Spleen (tissue), 11 donors: Measurements from ENCODE around the gene TCEA3. TPM values are rescaled to one million over a fixed set of nuclear protein-coding genes. Genes with fewer than 3 reads are reported as not detected.

ENCODE experiments used
- DNase-seq: peaks from one replicate; pipeline ENCODE4 v3.0.0-alpha.2; 2020
- H3K27ac ChIP-seq, 8 donors: fragments of 200-600 bp; sonication (generic) in 7 of 8; 1 replicate in 4 of 8; 2 replicates in 4 of 8; pipeline versions ENCODE4 v1.5.0 to v1.8.0; 2016 to 2021; ENCODE audit warnings: inconsistent platforms in 4 of 8, mild to moderate bottlenecking in 4 of 8, moderate library complexity in 1 of 8
- H3K27me3 ChIP-seq, 7 donors: fragments of 200-600 bp; sonication (generic) in 6 of 7; replicated peaks in 1 of 7; 1 replicate in 4 of 7; 2 replicates in 3 of 7; pipeline versions ENCODE4 v1.5.0 to v1.8.0; 2016 to 2021; ENCODE audit warnings: inconsistent platforms in 3 of 7, mild to moderate bottlenecking in 1 of 7
- H3K36me3 ChIP-seq, 6 donors: fragments of 200-600 bp; sonication (generic) in 5 of 6; 1 replicate in 4 of 6; 2 replicates in 2 of 6; pipeline versions ENCODE4 v1.5.0 to v1.8.0; 2016 to 2021; ENCODE audit warnings: inconsistent platforms in 2 of 6
- H3K4me1 ChIP-seq, 6 donors: fragments of 200-600 bp; sonication (generic) in 5 of 6; 1 replicate in 3 of 6; 2 replicates in 3 of 6; pipeline versions ENCODE4 v1.5.0 to v1.8.0; 2016 to 2021; ENCODE audit warnings: inconsistent platforms in 3 of 6
- H3K4me3 ChIP-seq, 8 donors: fragments of 200-600 bp; sonication (generic) in 7 of 8; 1 replicate in 4 of 8; 2 replicates in 4 of 8; pipeline versions ENCODE4 v1.5.0 to v1.8.0; 2016 to 2021; ENCODE audit warnings: inconsistent platforms in 4 of 8, mild to moderate bottlenecking in 4 of 8, moderate library complexity in 2 of 8
- H3K9me3 ChIP-seq, 8 donors: fragments of 200-600 bp; sonication (generic) in 7 of 8; 1 replicate in 4 of 8; 2 replicates in 4 of 8; pipeline versions ENCODE4 v1.5.0 to v1.8.0; 2016 to 2021; ENCODE audit warnings: inconsistent platforms in 4 of 8
- CTCF ChIP-seq, 11 experiments: fragments of 200-600 bp in 7 of 11; fragments of 450-650 bp in 4 of 11; sonication (generic) in 4 of 11; IDR thresholded peaks in 8 of 11; conservative IDR thresholded peaks in 3 of 11; 1 replicate in 7 of 11; 2 replicates in 4 of 11; pipeline versions ENCODE4 v1.4.0 to v1.8.0; 2016 to 2021; ENCODE audit warnings: antibody characterized with exemption in 11 of 11, inconsistent platforms in 4 of 11, mild to moderate bottlenecking in 1 of 11
- POLR2A ChIP-seq, 3 donors: fragments of 450-650 bp; IDR thresholded peaks; one replicate each; pipeline ENCODE4 v1.5.1; 2017; ENCODE audit warnings: antibody characterized with exemption in 3 of 3, mild to moderate bottlenecking in 1 of 3
- POLR2AphosphoS5 ChIP-seq, 3 donors: sonication (generic); formaldehyde crosslinking; IDR thresholded peaks; one replicate each; pipeline ENCODE4 v1.5.1; 2017; ENCODE audit warnings: antibody characterized with exemption in 3 of 3
- WGBS, 5 donors: extraction: QIAGEN DNeasy Blood & Tissue Kit in 3 of 5; methylation state at CpG; one replicate each; pipeline versions ENCODE4 v1.1.5 to v1.1.7; 2013 to 2018; 5-methylcytosine and 5-hydroxymethylcytosine counted together
- intact Hi-C: fragments of 100-400 bp; cut with DNase I; formaldehyde crosslinking; loops from one replicate; pipeline ENCODE4 v1.15.0; 2023; ENCODE audit warnings: low total_unique reads
- polyA plus RNA-seq, 3 donors: library from polyadenylated mRNA; stranded (reverse); fragments of 200-250 nt; gene quantifications; one replicate each; pipeline ENCODE4 v1.2.1, GENCODE V29; 2013
- total RNA-seq, 7 donors: library from RNA; depleted of rRNA in 3 of 7; stranded (reverse); fragments of >200 nt in 3 of 7; fragmentation: NEBNext Ultra II Directional in 4 of 7; extraction: Animal tissue kit (Norgen Biotek cat#: 25700) in 4 of 7; gene quantifications; one replicate each; pipeline versions ENCODE4 v1.1.0 to v1.2.1, GENCODE V29; 2016 to 2021
- donor health status: healthy with polysubstance abuse.
- donor health status: DM: no; HTN: no; CAD: no; lungs with moderate emphysema.
- donor health status: DM: no; HTN: no; CAD: no.
- donor health status: Bipolar disorder and iron deficiency.
- donor health status: healthy.
- donor health status: DM: no; HTN: no; CAD: no.
- donor health status: DM: yes; HTN: yes; CAD: no.

TCEA3 gene
- total and polyA plus RNA-seq, 10 donors, result 4.6 to 19.6 (median 10.5) TPM

- no peak overlapping the region for H3K27ac ChIP-seq
- H3K4me1 ChIP-seq, result peaks cover 11 to 54% (median 37%) of the 10 kb centered on the region in 6 donors
- H3K36me3 ChIP-seq, result no peaks in the 10 kb centered on the region
- WGBS, 5 donors, result 85 to 91% (median 90%) methylated on average over 1 of the region's 1 CpG
- H3K4me3 ChIP-seq, result no peak overlapping the region
- no peak for TF ChIP-seq CTCF (IDR thresholded peaks at IDR 0.05 in 8 of 11, conservative IDR thresholded peaks at IDR 0.05 in 3 of 11)
- no peak for TF ChIP-seq POLR2A (IDR thresholded peaks at IDR 0.05)
- no peak for TF ChIP-seq POLR2AphosphoS5 (IDR thresholded peaks at IDR 0.05)
- H3K27me3 ChIP-seq, result no peaks in the 10 kb centered on the region
- no peaks in the 10 kb centered on the region for H3K9me3 ChIP-seq
- intact Hi-C loops, result no loop called here
- no peak for DNase-seq
Observed at GRCh38 chr1:23399229-23399628, 25.3 kb downstream of the TCEA3 start.

GRCh38 chr1:23397908-23398307, 26.6 kb downstream of the TCEA3 start:
- intact Hi-C loops, result no loop called here
- DNase-seq, result no peak
- Histone ChIP-seq H3K36me3 (no peaks in the 10 kb centered on the region), H3K9me3 (no peaks in the 10 kb centered on the region), H3K27ac (no peak overlapping the region), H3K27me3 (peaks cover 0 to 6% (median 0%) of the 10 kb centered on the region in 7 donors), H3K4me1 (peaks cover 0 to 41% (median 30%) of the 10 kb centered on the region in 6 donors), H3K4me3 (no peak overlapping the region)
- WGBS, 5 donors, result 89 to 96% (median 94%) methylated on average over 7 of the region's 7 CpGs
- no peak for TF ChIP-seq CTCF (IDR thresholded peaks at IDR 0.05 in 8 of 11, conservative IDR thresholded peaks at IDR 0.05 in 3 of 11)
- no peak for TF ChIP-seq POLR2AphosphoS5 (IDR thresholded peaks at IDR 0.05)
- TF ChIP-seq POLR2A (IDR thresholded peaks at IDR 0.05), result no peak

GRCh38 chr1:23396380-23396779, 28.2 kb downstream of the TCEA3 start:
- intact Hi-C loops, result no loop called here
- peak overlapping the region in 2 of 8 donors; percentile 83 to 89 for H3K27ac ChIP-seq
- H3K9me3 ChIP-seq, result no peaks in the 10 kb centered on the region
- H3K27me3 ChIP-seq, result peaks cover 0 to 6% (median 0%) of the 10 kb centered on the region in 7 donors
- peaks cover 0 to 37% (median 21%) of the 10 kb centered on the region in 6 donors for H3K4me1 ChIP-seq
- H3K4me3 ChIP-seq, result no peak overlapping the region
- WGBS, 5 donors, result 85 to 100% (median 90%) methylated on average over 2 of the region's 2 CpGs
- H3K36me3 ChIP-seq, result no peaks in the 10 kb centered on the region
- TF ChIP-seq POLR2A (IDR thresholded peaks at IDR 0.05) (no peak), POLR2AphosphoS5 (IDR thresholded peaks at IDR 0.05) (no peak), CTCF (IDR thresholded peaks at IDR 0.05 in 8 of 11, conservative IDR thresholded peaks at IDR 0.05 in 3 of 11) (no peak)
- no peak for DNase-seq

- peaks cover 0 to 6% (median 0%) of the 10 kb centered on the region in 7 donors for H3K27me3 ChIP-seq
- no peak for TF ChIP-seq POLR2A (IDR thresholded peaks at IDR 0.05)
- no peak for TF ChIP-seq CTCF (IDR thresholded peaks at IDR 0.05 in 8 of 11, conservative IDR thresholded peaks at IDR 0.05 in 3 of 11)
- no peak for TF ChIP-seq POLR2AphosphoS5 (IDR thresholded peaks at IDR 0.05)
- H3K4me3 ChIP-seq, result no peak overlapping the region
- peaks cover 0 to 33% (median 18%) of the 10 kb centered on the region in 6 donors for H3K4me1 ChIP-seq
- no peaks in the 10 kb centered on the region for H3K9me3 ChIP-seq
- no peak for DNase-seq
- intact Hi-C loops, result no loop called here
- H3K27ac ChIP-seq, result peak overlapping the region; percentile 69 to 89 (median 78)
- WGBS, 5 donors, result 65 to 75% (median 71%) methylated on average over 4 of the region's 4 CpGs
- H3K36me3 ChIP-seq, result no peaks in the 10 kb centered on the region
Observed at GRCh38 chr1:23395849-23396248, 28.7 kb downstream of the TCEA3 start.
